Endothelial cell of umbilical vein (primary cell): ENCODE data around the gene TOX2. TPM values are rescaled to one million over a fixed set of nuclear protein-coding genes. Genes with fewer than 3 reads are reported as not detected.

Source experiments
- BruUV-seq: library from RNA; stranded (reverse); fragments of 400-500 nt; replicated peaks from 2 replicates; lab custom pipeline; 2021; lab: Mats Ljungman, UMichigan
- CTCF ChIA-PET: fragments of 300-600, 350-600 bp; sonication (Branson Sonifier 250); formaldehyde crosslinking; loops from one replicate; lab custom pipeline; 2021; ENCODE audit warnings: antibody characterized with exemption, inconsistent platforms; lab: Charles Lee
- POLR2A ChIA-PET: fragments of 300-600, 350-600 bp; sonication (Branson Sonifier 250); formaldehyde crosslinking; loops from one replicate; lab custom pipeline; 2021; ENCODE audit warnings: antibody characterized with exemption, inconsistent platforms; lab: Charles Lee
- DNase-seq: peaks from one replicate; pipeline ENCODE4 v3.0.0-alpha.2; 2011; ENCODE audit warnings: low read depth, low spot score
- FAIRE-seq: peaks from 2 replicates; lab custom pipeline; 2011; peaks lifted over from hg19 to GRCh38; lab: Jason Lieb, UNC
- H2AFZ ChIP-seq: 2 replicates; pipeline ENCODE4 v1.6.0; 2012; ENCODE audit warnings: low read depth, low read length, control low read depth, inconsistent platforms
- H3K27ac ChIP-seq: 2 replicates; pipeline ENCODE4 v1.5.1; 2011; ENCODE audit warnings: low read depth, mild to moderate bottlenecking, control low read depth, low read length, moderate library complexity; ENCODE audit not compliant: insufficient read depth
- H3K27me3 ChIP-seq, 2 experiments: 2 replicates each; pipeline versions ENCODE4 v1.6.0 to v1.6.1; 2011; ENCODE audit warnings: low read length in 2 of 2, mixed read lengths in 1 of 2; ENCODE audit not compliant: control insufficient read depth in 2 of 2, insufficient read depth in 2 of 2
- H3K36me3 ChIP-seq, 2 experiments: 2 replicates in 1 of 2; 3 replicates in 1 of 2; pipeline ENCODE4 v1.5.1; 2011; ENCODE audit warnings: low read length in 2 of 2, mild to moderate bottlenecking in 1 of 2, moderate library complexity in 1 of 2; ENCODE audit not compliant: control insufficient read depth in 2 of 2, insufficient read depth in 2 of 2; ENCODE audit errors: extremely low read depth in 1 of 2
- H3K4me1 ChIP-seq: 3 replicates; pipeline ENCODE4 v1.5.1; 2011; ENCODE audit warnings: mild to moderate bottlenecking, low read length; ENCODE audit not compliant: control insufficient read depth, insufficient read depth; ENCODE audit errors: extremely low read depth
- H3K4me2 ChIP-seq: 2 replicates; pipeline ENCODE4 v1.6.1; 2011; ENCODE audit warnings: low read length, control low read depth, mixed read lengths; ENCODE audit not compliant: insufficient read depth
- H3K4me3 ChIP-seq, 3 experiments: fragments of 200-600 bp in 1 of 3; sonication (generic), shearing (Covaris generic) in 1 of 3; replicated peaks in 1 of 3; 2 replicates each; pipeline ENCODE4 v1.5.1; 2011 to 2016; ENCODE audit warnings: control low read depth in 3 of 3, low read length in 3 of 3, mild to moderate bottlenecking in 2 of 3, inconsistent platforms in 1 of 3, low read depth in 1 of 3, moderate library complexity in 1 of 3; ENCODE audit not compliant: insufficient read depth in 1 of 3
- H3K79me2 ChIP-seq: 2 replicates; pipeline ENCODE4 v1.6.0; 2012; ENCODE audit warnings: low read length, inconsistent platforms; ENCODE audit not compliant: control insufficient read depth, insufficient read depth
- H3K9ac ChIP-seq: replicated peaks from 2 replicates; pipeline ENCODE3; 2011; ENCODE audit warnings: low read length, control low read depth; ENCODE audit not compliant: insufficient read depth; ENCODE audit errors: extremely low read depth
- H3K9me1 ChIP-seq: replicated peaks from 3 replicates; pipeline ENCODE4 v1.6.0; 2011; ENCODE audit warnings: mild to moderate bottlenecking, low read length; ENCODE audit not compliant: control insufficient read depth, insufficient read depth; ENCODE audit errors: extremely low read depth
- H3K9me3 ChIP-seq: replicated peaks from 2 replicates; pipeline ENCODE4 v1.5.1; 2012; ENCODE audit warnings: low read length, inconsistent platforms; ENCODE audit not compliant: control insufficient read depth, insufficient read depth
- H4K20me1 ChIP-seq: replicated peaks from 2 replicates; pipeline ENCODE3; 2011; ENCODE audit warnings: mild to moderate bottlenecking, low read length; ENCODE audit not compliant: control insufficient read depth, insufficient read depth; ENCODE audit errors: extremely low read depth
- EZH2 ChIP-seq: IDR thresholded peaks from 2 replicates; pipeline ENCODE4 v1.6.1; 2012; ENCODE audit warnings: borderline replicate concordance, low read depth, mild to moderate bottlenecking, moderate library complexity, low read length, inconsistent platforms; ENCODE audit not compliant: severe bottlenecking
- FOS ChIP-seq: IDR thresholded peaks from 2 replicates; pipeline ENCODE4 v1.6.1; 2011; ENCODE audit warnings: mild to moderate bottlenecking, low read length, moderate library complexity, borderline replicate concordance; ENCODE audit not compliant: insufficient read depth
- JUN ChIP-seq: IDR thresholded peaks from 2 replicates; pipeline ENCODE4 v1.6.1; 2011; ENCODE audit warnings: borderline replicate concordance, low read depth; ENCODE audit not compliant: insufficient read length, insufficient read depth
- POLR2AphosphoS5 ChIP-seq: IDR thresholded peaks from 2 replicates; pipeline ENCODE4 v1.6.1; 2012; ENCODE audit warnings: low read depth, mild to moderate bottlenecking, control low read depth, low read length, moderate library complexity; ENCODE audit not compliant: insufficient read depth
- dilution Hi-C: fragments of 300-500 bp; cut with MboI; formaldehyde crosslinking; loops from one replicate; pipeline ENCODE4 v1.15.0; 2019; ENCODE audit warnings: low sequenced_read_pairs; ENCODE audit not compliant: extremely low pct_ligation_motif_present
- intact Hi-C: fragments of 100-400 bp; cut with micrococcal nuclease; formaldehyde crosslinking; loops from one replicate; pipeline ENCODE4 v1.10.0; 2022
- polyA plus RNA-seq, 4 experiments: library from polyadenylated mRNA; depleted of rRNA in 3 of 4; stranded (reverse) in 3 of 4; unstranded in 1 of 4; fragments of >200 nt; gene quantifications; 2 replicates each; pipeline versions ENCODE4 v1.2.1 to v1.2.3, GENCODE V29; 2011 to 2012; ENCODE audit warnings: missing spikeins in 1 of 4
- total RNA-seq: library from RNA; stranded (reverse); gene quantifications from 2 replicates; pipeline ENCODE4 v1.2.3, GENCODE V29; 2021
- TF ChIP-seq, protein P1 (sequence below), 2 donors: IDR thresholded peaks; 1 replicate in 1 of 2; 2 replicates in 1 of 2; pipeline ENCODE4 v1.5.1; 2011; ENCODE audit warnings: low read length in 2 of 2, mild to moderate bottlenecking in 2 of 2, moderate library complexity in 2 of 2, control low read depth in 1 of 2, inconsistent platforms in 1 of 2, low read depth in 1 of 2; ENCODE audit not compliant: insufficient read depth in 1 of 2; ENCODE audit errors: extremely low read depth in 1 of 2

TOX2 gene
- total and polyA plus RNA-seq, 2 donors (not counting 3 experiments of a cell fraction or from before 2014, with no cell fraction given): 7.0 to 18.6 TPM

DNA sequence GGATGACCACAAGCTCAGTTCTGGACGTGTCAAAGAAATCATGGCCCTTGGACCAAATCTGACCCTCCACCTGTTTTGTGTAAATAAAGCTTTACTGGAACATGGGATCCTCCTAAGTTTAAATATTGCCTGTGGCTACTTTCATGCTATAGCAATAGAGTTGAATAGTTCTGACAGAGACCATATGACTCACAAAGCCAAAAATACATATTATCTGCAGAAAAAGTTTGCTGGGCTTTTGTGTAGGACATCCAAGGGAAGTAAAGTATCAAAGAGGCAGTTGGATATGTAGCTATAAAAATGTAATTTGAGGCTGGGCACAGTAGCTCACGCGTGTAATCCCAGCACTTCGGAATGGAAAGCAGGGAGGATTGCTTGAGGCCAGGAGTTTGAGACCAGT, 78.9 kb downstream of the TOX2 start:
- dilution Hi-C loops (no loop called here), intact Hi-C loops (no loop called here)
- Histone ChIP-seq H3K27ac (no peak overlapping the region), H3K36me3 (no peaks in the 10 kb centered on the region), H3K4me1 (no peaks in the 10 kb centered on the region), H4K20me1 (no peaks in the 10 kb centered on the region), H3K9ac (no peak overlapping the region), H3K4me2 (no peak overlapping the region), H3K9me3 (no peaks in the 10 kb centered on the region), H3K9me1 (no peaks in the 10 kb centered on the region), H3K27me3 (no peaks in the 10 kb centered on the region), H2AFZ (no peak overlapping the region), H3K79me2 (no peaks in the 10 kb centered on the region), H3K4me3 (no peak overlapping the region)
- no peak for TF ChIP-seq EZH2
- TF ChIP-seq JUN: no peak
- no peak for TF ChIP-seq FOS
- CTCF ChIA-PET: interaction anchor here (1.2 kb wide), 1 partner anchor 8 kb away, joined by 4 read pairs; no protein-coding TSS in a partner anchor
- no peak for DNase-seq
- BruUV-seq: no TSS peak
- POLR2A ChIA-PET: no interaction called here
- FAIRE-seq: no peak

DNA sequence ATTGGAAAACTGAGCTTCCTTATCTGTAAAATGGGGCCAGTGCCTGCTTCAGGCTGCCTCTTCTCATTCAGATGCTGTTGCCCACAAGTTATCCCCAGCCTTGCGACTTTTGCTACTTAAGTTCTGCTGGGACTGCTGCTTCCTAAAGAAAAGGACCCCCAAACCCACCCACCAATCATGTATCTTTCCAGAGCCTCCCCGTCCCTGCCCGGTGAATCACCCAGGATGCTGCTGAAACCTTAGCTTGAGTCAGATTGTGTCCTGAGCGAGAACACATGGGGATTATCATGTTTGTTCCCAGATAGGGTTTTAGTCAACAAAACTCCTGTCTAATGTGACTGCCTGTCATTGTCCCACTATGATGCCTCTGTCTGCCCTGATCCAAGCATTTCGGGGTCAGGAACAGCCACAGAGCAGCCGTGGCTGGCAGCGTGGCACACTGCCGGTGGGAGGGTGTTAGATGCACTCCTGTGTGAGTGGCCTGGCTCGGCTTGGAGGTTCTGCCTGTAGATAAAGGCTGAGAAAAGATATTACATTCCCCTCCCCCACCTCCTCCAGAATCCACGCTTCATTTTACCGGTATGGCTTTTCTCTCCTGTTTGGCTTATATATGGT, 79.9 kb downstream of the TOX2 start:
- Histone ChIP-seq H4K20me1 (no peaks in the 10 kb centered on the region), H3K4me1 (no peaks in the 10 kb centered on the region), H3K9me3 (no peaks in the 10 kb centered on the region), H3K27me3 (no peaks in the 10 kb centered on the region), H3K79me2 (no peaks in the 10 kb centered on the region), H3K36me3 (no peaks in the 10 kb centered on the region), H3K27ac (no peak overlapping the region), H2AFZ (no peak overlapping the region), H3K4me2 (no peak overlapping the region), H3K9me1 (no peaks in the 10 kb centered on the region), H3K9ac (no peak overlapping the region), H3K4me3 (no peak overlapping the region)
- FAIRE-seq (no peak), DNase-seq (no peak)
- intact Hi-C loops: no loop called here
- TF ChIP-seq EZH2 (no peak), FOS (no peak), POLR2AphosphoS5 (no peak)
- TF ChIP-seq, protein P1, sequence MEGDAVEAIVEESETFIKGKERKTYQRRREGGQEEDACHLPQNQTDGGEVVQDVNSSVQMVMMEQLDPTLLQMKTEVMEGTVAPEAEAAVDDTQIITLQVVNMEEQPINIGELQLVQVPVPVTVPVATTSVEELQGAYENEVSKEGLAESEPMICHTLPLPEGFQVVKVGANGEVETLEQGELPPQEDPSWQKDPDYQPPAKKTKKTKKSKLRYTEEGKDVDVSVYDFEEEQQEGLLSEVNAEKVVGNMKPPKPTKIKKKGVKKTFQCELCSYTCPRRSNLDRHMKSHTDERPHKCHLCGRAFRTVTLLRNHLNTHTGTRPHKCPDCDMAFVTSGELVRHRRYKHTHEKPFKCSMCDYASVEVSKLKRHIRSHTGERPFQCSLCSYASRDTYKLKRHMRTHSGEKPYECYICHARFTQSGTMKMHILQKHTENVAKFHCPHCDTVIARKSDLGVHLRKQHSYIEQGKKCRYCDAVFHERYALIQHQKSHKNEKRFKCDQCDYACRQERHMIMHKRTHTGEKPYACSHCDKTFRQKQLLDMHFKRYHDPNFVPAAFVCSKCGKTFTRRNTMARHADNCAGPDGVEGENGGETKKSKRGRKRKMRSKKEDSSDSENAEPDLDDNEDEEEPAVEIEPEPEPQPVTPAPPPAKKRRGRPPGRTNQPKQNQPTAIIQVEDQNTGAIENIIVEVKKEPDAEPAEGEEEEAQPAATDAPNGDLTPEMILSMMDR (IDR thresholded peaks at IDR 0.05; ENCODE audit: extremely low read depth in 1 of 2, insufficient read depth in 1 of 2, low read depth in 1 of 2, low read length in 2 of 2): no peak
- POLR2A ChIA-PET: no interaction called here
- CTCF ChIA-PET: interaction anchor here (1.2 kb wide), 1 partner anchor 9 kb away, joined by 4 read pairs; no protein-coding TSS in a partner anchor
- BruUV-seq: no TSS peak
- dilution Hi-C loops: no loop called here
